ENCODE results near the gene OR14A16. TPM values are rescaled to one million over a fixed set of nuclear protein-coding genes. Genes with fewer than 3 reads are reported as not detected.

The OR14A16 gene
- total RNA-seq, 2 donors from 2014 or later: not detected

- Histone ChIP-seq H3K9me3 (ENCODE audit: control insufficient read depth, low read length) (peaks cover 52% of the 10 kb centered on the region), H3K4me1 (ENCODE audit: control insufficient read depth, insufficient read depth, low read length) (no peaks in the 10 kb centered on the region), H3K36me3 (ENCODE audit: control insufficient read depth, insufficient read depth, low read length) (no peaks in the 10 kb centered on the region), H3K27ac (ENCODE audit: low read depth, low read length) (no peak overlapping the region), H3K4me3 (ENCODE audit: low read length) (no peak overlapping the region), H3K27me3 (ENCODE audit: control insufficient read depth, insufficient read depth, low read length, poor library complexity, severe bottlenecking) (no peaks in the 10 kb centered on the region), H3K9ac (ENCODE audit: extremely low read depth, low read length, poor library complexity, severe bottlenecking) (no peak overlapping the region)
- Mint-ChIP-seq H3K36me3 (ENCODE audit: low read depth) (no peaks in the 10 kb centered on the region), H3K4me1 (peaks cover 8% of the 10 kb centered on the region), H3K9me3 (peaks cover 39% of the 10 kb centered on the region), H3K27ac (no peak overlapping the region), H3K27me3 (ENCODE audit: insufficient read depth) (no peaks in the 10 kb centered on the region), H3K4me3 (no peak overlapping the region)
- TF ChIP-seq CTCF (conservative IDR thresholded peaks at IDR 0.05): no peak
- no peak for DNase-seq
- WGBS, 2 experiments (ENCODE audit: insufficient coverage in 1 of 2, insufficient read length in 1 of 2): 82 to 86% methylated on average over 1 of the region's 2 CpGs
Measured at GRCh38 chr1:247843411-247843810, 19.5 kb upstream of the OR14A16 start.

- H3K27ac Mint-ChIP-seq: no peak within 1 kb of the TSS
- H3K9me3 Mint-ChIP-seq: peaks cover 48% of the 10 kb centered on the region
- 87 to 100% methylated on average over 1 to 2 of the region's 2 CpGs for WGBS, 2 experiments (ENCODE audit: insufficient coverage in 1 of 2, insufficient read length in 1 of 2)
Measured at GRCh38 chr1:247841796-247842195, 17.9 kb upstream of the OR14A16 start, which contains the start of gene OR11L1. TSS of gene OR11L1 (minus strand) at chr1:247841896. CDS start at chr1:247841896, 0 bp downstream.

GRCh38 chr1:247840818-247841217 lies 16.9 kb upstream of the OR14A16 start:
- H3K27ac ChIP-seq (ENCODE audit: low read depth, low read length): no peak overlapping the region
- peaks cover 51% of the 10 kb centered on the region for H3K9me3 ChIP-seq (ENCODE audit: control insufficient read depth, low read length)
- no peaks in the 10 kb centered on the region for H3K27me3 ChIP-seq (ENCODE audit: control insufficient read depth, insufficient read depth, low read length, poor library complexity, severe bottlenecking)
- H3K27ac Mint-ChIP-seq: no peak overlapping the region
- H3K4me1 Mint-ChIP-seq: peaks cover 8% of the 10 kb centered on the region
- no peak for TF ChIP-seq CTCF (conservative IDR thresholded peaks at IDR 0.05)
- H3K4me3 ChIP-seq (ENCODE audit: low read length): no peak overlapping the region
- H3K4me1 ChIP-seq (ENCODE audit: control insufficient read depth, insufficient read depth, low read length): no peaks in the 10 kb centered on the region
- peaks cover 55% of the 10 kb centered on the region for H3K9me3 Mint-ChIP-seq
- H3K36me3 Mint-ChIP-seq (ENCODE audit: low read depth): no peaks in the 10 kb centered on the region
- WGBS, 2 experiments (ENCODE audit: insufficient coverage in 1 of 2, insufficient read length in 1 of 2): 75 to 87% methylated on average over 2 of the region's 2 CpGs
- DNase-seq: no peak
- H3K27me3 Mint-ChIP-seq (ENCODE audit: insufficient read depth): no peaks in the 10 kb centered on the region
- H3K36me3 ChIP-seq (ENCODE audit: control insufficient read depth, insufficient read depth, low read length): no peaks in the 10 kb centered on the region
- H3K4me3 Mint-ChIP-seq: no peak overlapping the region
- no peak overlapping the region for H3K9ac ChIP-seq (ENCODE audit: extremely low read depth, low read length, poor library complexity, severe bottlenecking)

More at GRCh38 chr1:247841796-247842195, 17.9 kb upstream of the OR14A16 start, which contains the start of gene OR11L1:
- DNase-seq: no peak
- Mint-ChIP-seq H3K4me1 (peaks cover 8% of the 10 kb centered on the region), H3K36me3 (ENCODE audit: low read depth) (no peaks in the 10 kb centered on the region), H3K4me3 (no peak within 1 kb of the TSS), H3K27me3 (ENCODE audit: insufficient read depth) (no peaks in the 10 kb centered on the region)
- H3K9me3 ChIP-seq (ENCODE audit: control insufficient read depth, low read length): peaks cover 54% of the 10 kb centered on the region
- H3K9ac ChIP-seq (ENCODE audit: extremely low read depth, low read length, poor library complexity, severe bottlenecking): no peak within 1 kb of the TSS
- no peaks in the 10 kb centered on the region for H3K27me3 ChIP-seq (ENCODE audit: control insufficient read depth, insufficient read depth, low read length, poor library complexity, severe bottlenecking)
- H3K4me1 ChIP-seq (ENCODE audit: control insufficient read depth, insufficient read depth, low read length): no peaks in the 10 kb centered on the region
- TF ChIP-seq CTCF (conservative IDR thresholded peaks at IDR 0.05): no peak
- H3K27ac ChIP-seq (ENCODE audit: low read depth, low read length): no peak within 1 kb of the TSS
- no peak within 1 kb of the TSS for H3K4me3 ChIP-seq (ENCODE audit: low read length)
- no peaks in the 10 kb centered on the region for H3K36me3 ChIP-seq (ENCODE audit: control insufficient read depth, insufficient read depth, low read length)
